ENCODE data around the gene EIF2S1.
"Not testable (repeated sequence)": the region's sequence is repeated elsewhere in the genome, so short reads cannot be mapped to it uniquely, and the experiment has no call there.

EIF2S1 gene

GRCh38 chr14:67359775-67360469 is at the start of gene EIF2S1, which contains the start of gene ATP6V1D:
Gene EIF2S1 (plus strand): TSS chr14:67360328. CDS start chr14:67364768, 4,440 bp downstream.
Gene ATP6V1D (minus strand): TSS chr14:67359804. CDS start chr14:67359698, 106 bp downstream.
- DNase-seq (ENCODE audit: insufficient read length, low spot score) (peak; percentile 90), FAIRE-seq (peak; percentile 60)
- TF ChIP-seq CTCF (IDR thresholded peaks at IDR 0.05; ENCODE audit: insufficient read depth, missing control alignments): peak; percentile 93

GRCh38 chr14:67311868-67312267 is 48.3 kb upstream of the EIF2S1 start:
- DNase-seq (ENCODE audit: insufficient read length, low spot score) (no peak), FAIRE-seq (no peak)
- no peak for TF ChIP-seq CTCF (IDR thresholded peaks at IDR 0.05; ENCODE audit: insufficient read depth, missing control alignments)

DNA sequence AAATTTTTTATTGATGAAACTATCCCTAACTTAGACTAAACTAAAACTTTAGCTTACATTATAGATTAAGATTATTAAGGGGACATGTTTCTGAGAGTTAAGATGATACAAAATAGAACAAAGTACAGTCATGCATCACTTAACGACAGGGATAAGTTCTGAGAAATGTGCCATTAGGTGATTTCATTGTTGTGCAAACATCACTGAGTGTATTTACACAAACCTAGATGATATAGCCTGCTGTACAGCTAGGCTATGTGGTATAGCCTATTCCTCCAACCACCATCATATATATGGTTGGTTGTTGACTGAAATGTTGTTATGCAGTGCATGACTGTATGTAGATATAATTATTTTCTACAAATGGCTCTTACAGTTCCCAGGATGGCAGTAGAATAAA is 47.0 kb upstream of the EIF2S1 start:
- DNase-seq (ENCODE audit: insufficient read length, low spot score): no peak
- no peak for TF ChIP-seq CTCF (IDR thresholded peaks at IDR 0.05; ENCODE audit: insufficient read depth, missing control alignments)
- no peak for FAIRE-seq

GRCh38 chr14:67317822-67318221 is 42.3 kb upstream of the EIF2S1 start:
- DNase-seq (ENCODE audit: insufficient read length, low spot score) (no peak), FAIRE-seq (no peak)
- TF ChIP-seq CTCF (IDR thresholded peaks at IDR 0.05; ENCODE audit: insufficient read depth, missing control alignments): no peak

DNA sequence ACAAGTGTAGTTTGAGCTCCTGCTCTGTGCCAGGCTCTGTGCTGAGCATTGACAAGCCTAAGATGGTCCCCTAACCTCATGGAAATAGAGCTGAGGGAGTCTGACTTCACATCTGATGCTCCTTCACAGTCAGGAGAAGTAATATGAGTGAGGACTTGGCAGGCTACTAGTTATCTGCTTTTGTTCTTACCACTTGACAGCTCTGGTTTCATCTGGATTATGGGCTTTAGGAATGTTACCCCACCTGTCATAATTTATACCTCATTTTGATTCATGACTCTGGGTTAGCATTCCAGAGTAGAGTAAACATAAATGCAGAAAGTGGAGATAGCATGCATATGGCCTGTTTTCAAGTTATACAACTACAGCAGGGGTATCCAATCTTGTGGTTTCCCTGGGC is 41.0 kb upstream of the EIF2S1 start:
- TF ChIP-seq CTCF (IDR thresholded peaks at IDR 0.05; ENCODE audit: insufficient read depth, missing control alignments): no peak
- FAIRE-seq (no peak), DNase-seq (ENCODE audit: insufficient read length, low spot score) (no peak)

DNA sequence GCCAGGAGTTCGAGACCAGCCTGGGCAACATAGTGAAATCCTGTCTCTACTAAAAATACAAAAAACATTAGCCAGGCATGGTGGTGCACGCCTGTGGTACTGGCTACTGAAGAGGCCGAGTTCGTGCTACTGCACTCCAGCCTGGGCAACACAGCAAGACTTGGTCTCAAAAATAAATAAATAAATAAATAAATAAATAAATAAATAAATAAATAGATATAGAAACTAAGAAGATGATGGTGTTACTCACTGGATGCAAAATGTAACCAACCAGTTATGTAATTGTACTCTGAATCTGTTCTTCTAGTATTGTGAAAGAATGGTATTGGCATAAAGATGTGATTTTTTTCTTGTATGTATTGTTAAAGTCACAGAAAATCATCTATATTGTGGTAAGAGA is 30.5 kb upstream of the EIF2S1 start:
- DNase-seq (ENCODE audit: insufficient read length, low spot score); FAIRE-seq: not testable (repeated sequence)

GRCh38 chr14:67331368-67332125 is 28.6 kb upstream of the EIF2S1 start:
- DNase-seq (ENCODE audit: insufficient read length, low spot score) (no peak), FAIRE-seq (no peak)
- no peak for TF ChIP-seq CTCF (IDR thresholded peaks at IDR 0.05; ENCODE audit: insufficient read depth, missing control alignments)
